Choroid plexus epithelial cell (primary cell): ENCODE measurements around the gene HNRNPD.
"Not testable (repeated sequence)": the region's sequence is repeated elsewhere in the genome, so short reads cannot be mapped to it uniquely, and the experiment has no call there.

Experiments used
- DNase-seq: peaks from one replicate; pipeline ENCODE4 v3.0.0-alpha.2; 2010; ENCODE audit warnings: low read depth
- H3K4me3 ChIP-seq: 2 replicates; pipeline ENCODE4 v1.5.1; 2011; ENCODE audit warnings: low read depth, mild to moderate bottlenecking, control low read depth, low read length, moderate library complexity
- TF ChIP-seq, protein P1 (sequence below): conservative IDR thresholded peaks from 2 replicates; pipeline ENCODE4 v1.5.1; 2011; ENCODE audit warnings: low read depth, mild to moderate bottlenecking, control low read depth, inconsistent platforms, low read length, moderate library complexity

HNRNPD gene

DNA sequence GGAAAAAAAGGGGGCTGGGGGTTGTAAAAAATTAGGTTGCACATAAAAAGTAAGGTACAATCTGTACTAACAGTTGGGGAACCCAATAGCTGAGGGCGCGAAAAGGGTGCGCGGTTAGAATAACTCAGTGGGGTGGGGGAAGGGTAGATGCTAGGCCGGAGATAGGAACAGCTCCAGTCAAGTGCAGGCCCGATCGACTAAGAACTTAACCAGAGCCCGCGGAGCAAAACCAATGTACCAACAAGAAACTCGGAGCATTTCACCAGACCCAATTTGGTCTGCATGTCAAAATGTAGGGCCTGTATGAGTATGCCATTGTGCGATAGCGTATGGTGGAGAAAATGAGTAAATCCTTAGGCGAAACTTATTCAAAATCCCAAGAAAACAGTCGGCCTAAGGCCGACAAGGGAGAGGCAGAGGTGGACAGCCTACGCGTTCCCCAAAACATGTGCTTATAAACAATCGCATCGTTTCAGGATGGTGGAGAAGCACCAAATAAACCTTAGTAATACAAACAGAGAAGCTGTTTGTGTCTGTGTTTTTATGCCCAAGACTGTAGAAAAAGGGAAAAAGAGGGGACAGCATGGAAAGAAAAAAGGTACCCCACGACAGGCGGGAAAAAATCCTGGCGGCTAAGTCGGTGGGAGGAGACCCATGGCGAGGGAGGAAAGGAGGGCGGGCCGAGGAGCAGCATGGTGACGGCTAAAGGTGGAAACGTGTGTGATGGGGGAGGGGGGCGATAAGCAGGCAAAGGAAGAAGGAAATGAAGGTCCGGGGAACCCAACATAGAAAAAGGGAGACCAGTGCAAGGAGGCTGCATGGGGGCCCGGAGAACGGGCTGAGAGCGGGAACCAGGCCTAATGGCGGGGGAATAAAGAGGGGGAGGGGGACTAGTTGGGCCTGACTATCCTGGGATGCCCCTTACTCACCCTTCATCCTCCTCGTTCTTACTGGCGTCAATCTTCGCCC is 990 bp downstream of the HNRNPD start:
- peak; percentile 70 for DNase-seq
- TF ChIP-seq, protein P1, sequence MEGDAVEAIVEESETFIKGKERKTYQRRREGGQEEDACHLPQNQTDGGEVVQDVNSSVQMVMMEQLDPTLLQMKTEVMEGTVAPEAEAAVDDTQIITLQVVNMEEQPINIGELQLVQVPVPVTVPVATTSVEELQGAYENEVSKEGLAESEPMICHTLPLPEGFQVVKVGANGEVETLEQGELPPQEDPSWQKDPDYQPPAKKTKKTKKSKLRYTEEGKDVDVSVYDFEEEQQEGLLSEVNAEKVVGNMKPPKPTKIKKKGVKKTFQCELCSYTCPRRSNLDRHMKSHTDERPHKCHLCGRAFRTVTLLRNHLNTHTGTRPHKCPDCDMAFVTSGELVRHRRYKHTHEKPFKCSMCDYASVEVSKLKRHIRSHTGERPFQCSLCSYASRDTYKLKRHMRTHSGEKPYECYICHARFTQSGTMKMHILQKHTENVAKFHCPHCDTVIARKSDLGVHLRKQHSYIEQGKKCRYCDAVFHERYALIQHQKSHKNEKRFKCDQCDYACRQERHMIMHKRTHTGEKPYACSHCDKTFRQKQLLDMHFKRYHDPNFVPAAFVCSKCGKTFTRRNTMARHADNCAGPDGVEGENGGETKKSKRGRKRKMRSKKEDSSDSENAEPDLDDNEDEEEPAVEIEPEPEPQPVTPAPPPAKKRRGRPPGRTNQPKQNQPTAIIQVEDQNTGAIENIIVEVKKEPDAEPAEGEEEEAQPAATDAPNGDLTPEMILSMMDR: no peak
- peak overlapping the region; percentile 99 for H3K4me3 ChIP-seq

DNA sequence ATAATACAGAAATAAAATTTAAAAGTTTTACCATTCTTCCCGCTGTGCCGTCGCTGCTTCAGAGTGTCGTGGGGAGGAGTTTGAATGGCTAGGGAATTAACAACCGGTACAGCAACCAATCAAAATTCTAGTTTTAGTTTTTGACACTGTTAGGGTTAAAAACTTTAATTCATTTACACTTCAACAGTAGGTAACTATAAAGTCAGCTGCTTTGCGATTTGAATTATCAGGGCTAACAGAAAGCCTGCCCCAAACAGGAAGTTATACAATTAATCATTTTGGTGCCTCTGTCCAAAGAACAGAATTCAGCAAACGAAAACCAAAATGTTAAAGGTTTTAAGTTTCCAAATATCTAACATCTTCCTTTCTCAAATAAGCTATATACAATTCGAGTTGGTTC is 2.3 kb downstream of the HNRNPD start:
- peak overlapping the region; percentile 99 for H3K4me3 ChIP-seq
- TF ChIP-seq, protein P1: no peak
- DNase-seq: peak; percentile 31

DNA sequence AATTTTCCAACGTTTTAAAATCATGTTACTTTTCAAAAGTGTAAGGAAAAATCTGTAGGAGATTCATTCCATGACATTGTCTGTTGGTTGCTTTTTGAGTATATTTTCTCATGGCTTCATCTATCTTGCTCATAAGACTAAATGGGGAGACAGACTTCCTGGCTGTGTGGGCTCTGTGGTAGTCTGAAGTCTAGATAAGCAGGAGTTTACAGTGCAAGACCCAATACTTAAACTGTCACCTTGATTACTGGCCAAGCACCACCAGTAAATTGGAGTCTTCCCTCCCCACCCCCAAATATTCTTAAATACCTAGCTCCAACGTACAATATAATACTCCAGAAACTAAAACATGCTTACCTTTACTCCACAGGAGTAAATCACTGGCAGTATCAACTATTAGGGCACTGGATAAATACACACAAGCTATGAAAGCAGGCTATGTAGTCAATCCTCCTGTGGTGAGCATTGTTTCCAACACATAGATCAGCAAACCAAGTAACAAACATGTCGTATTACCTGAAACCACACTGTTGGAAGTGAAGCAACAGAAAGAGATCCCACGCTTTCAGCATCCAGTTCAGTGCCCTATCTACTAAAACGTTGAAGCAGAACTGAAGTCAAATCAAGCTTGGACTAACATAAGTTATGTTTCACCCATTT is 6.2 kb downstream of the HNRNPD start:
- no peak for DNase-seq
- no peak overlapping the region for H3K4me3 ChIP-seq
- TF ChIP-seq, protein P1: no peak

DNA sequence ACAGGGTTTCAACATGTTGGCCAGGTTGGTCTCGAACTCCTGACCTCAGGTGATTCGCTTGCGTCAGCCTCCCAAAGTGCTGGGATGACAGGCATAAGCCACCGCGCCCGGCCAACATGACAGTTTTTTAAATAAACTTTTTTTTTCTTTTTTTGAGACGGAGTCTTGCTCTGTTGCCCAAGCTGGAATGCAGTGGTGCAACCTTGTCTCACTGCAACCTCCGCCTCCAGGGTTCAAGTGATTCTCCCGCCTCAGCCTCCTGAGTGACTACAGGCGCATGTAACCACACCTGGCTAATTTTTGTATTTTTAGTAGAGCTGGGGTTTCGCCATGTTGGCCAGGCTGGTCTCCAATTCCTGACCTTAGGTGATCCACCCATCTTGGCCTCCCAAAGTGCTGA is 7.4 kb downstream of the HNRNPD start:
- not testable (repeated sequence) for DNase-seq, H3K4me3 ChIP-seq

DNA sequence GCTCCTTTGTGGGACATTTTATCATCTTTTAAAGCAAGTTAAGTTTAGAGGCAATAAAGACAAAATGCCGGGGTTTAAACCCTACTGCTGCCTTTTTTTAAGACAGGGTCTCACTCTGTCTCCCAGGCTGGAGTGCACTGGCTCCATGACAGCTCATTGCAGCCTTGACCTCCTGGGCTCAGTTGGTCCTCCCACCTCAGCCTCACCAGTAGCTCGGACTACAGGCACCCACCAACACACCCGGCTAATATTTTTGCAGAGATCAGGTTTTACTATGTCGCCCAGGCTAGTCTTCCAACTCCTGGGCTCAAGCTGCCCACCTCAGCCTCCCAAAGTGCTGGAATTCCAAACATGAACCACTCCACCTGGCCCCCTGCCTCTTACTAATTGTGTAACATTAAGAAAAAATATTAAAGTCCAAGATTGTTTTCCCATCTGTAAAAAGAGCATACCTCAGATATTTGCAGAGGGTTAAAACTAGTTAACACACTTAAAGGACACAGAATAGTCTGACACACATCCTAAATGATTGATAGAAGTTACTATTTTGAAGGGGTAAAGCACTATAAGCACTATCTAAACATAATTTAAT is 9.8 kb downstream of the HNRNPD start:
- H3K4me3 ChIP-seq: no peak overlapping the region
- no peak for DNase-seq
- TF ChIP-seq, protein P1: no peak

DNA sequence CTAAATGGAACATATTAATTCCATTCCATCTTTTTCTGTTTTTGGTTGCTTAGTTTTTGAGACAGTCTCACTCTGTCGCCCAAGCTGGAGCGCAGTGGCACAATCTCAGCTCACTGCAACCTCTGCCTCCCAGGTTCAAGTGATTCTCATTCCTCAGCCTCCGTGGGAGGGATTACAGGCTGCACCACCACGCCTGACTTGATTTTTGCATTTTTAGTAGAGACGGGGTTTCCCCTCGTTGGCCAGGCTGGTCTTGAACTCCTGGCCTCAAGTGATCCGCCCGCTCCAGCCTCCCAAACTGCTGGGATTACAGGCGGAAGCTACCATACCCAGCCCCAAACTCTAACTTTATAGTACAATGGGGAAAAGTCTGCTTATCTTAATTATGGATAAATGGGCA is 11.2 kb downstream of the HNRNPD start:
- no peak overlapping the region for H3K4me3 ChIP-seq
- TF ChIP-seq, protein P1: no peak
- DNase-seq: no peak
